GM12801 (cell line): Measurements from ENCODE around the gene IL4I1.

ENCODE experiments used
- TF ChIP-seq, protein P1 (sequence below): IDR thresholded peaks from one replicate; pipeline ENCODE4 v1.5.1; 2011; ENCODE audit warnings: control low read depth; ENCODE audit not compliant: insufficient read length; ENCODE audit errors: extremely low read depth

The IL4I1 gene

DNA sequence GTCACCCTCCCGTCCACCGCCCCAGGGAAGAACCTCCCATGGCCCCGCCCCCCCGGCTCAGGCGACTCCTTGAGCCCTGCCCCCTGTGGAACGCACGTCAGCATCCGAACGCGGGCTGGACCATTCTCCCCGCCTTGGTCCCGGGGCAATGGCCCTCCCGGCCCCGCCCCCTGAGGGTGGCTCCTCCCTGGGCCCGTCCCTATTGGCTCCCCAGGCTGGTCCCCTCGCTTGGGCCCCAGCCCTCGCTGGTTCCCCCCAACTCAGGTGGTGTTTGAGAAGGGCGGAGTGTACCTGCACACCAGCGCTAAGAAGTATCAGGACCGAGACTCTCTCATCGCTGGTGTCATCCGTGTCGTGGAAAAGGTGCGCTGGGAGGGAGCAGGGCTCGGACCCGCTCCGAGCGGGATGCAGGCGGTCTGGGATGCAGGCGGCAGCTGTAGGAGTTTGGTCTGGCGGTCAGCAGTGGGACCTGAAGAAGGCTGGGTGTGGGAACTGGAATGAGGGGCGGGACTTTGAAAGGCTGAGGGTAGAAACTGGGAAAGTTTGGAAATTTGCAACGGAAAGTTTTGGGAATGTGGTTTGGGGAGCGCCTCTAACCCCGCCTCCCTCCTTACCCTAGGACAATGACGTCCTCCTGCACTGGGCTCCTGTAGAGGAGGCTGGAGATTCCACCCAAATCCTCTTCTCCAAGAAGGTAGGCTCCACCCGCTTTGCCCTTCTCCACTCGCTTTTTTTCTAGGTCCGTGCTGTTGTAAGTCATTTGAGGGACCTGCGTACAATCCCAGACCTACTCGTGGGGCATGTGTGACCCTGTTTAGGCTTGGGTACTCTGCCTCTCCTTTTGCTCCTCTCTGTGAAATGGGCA, 18.6 kb downstream of the IL4I1 start:
- TF ChIP-seq, protein P1, sequence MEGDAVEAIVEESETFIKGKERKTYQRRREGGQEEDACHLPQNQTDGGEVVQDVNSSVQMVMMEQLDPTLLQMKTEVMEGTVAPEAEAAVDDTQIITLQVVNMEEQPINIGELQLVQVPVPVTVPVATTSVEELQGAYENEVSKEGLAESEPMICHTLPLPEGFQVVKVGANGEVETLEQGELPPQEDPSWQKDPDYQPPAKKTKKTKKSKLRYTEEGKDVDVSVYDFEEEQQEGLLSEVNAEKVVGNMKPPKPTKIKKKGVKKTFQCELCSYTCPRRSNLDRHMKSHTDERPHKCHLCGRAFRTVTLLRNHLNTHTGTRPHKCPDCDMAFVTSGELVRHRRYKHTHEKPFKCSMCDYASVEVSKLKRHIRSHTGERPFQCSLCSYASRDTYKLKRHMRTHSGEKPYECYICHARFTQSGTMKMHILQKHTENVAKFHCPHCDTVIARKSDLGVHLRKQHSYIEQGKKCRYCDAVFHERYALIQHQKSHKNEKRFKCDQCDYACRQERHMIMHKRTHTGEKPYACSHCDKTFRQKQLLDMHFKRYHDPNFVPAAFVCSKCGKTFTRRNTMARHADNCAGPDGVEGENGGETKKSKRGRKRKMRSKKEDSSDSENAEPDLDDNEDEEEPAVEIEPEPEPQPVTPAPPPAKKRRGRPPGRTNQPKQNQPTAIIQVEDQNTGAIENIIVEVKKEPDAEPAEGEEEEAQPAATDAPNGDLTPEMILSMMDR, result no peak

DNA sequence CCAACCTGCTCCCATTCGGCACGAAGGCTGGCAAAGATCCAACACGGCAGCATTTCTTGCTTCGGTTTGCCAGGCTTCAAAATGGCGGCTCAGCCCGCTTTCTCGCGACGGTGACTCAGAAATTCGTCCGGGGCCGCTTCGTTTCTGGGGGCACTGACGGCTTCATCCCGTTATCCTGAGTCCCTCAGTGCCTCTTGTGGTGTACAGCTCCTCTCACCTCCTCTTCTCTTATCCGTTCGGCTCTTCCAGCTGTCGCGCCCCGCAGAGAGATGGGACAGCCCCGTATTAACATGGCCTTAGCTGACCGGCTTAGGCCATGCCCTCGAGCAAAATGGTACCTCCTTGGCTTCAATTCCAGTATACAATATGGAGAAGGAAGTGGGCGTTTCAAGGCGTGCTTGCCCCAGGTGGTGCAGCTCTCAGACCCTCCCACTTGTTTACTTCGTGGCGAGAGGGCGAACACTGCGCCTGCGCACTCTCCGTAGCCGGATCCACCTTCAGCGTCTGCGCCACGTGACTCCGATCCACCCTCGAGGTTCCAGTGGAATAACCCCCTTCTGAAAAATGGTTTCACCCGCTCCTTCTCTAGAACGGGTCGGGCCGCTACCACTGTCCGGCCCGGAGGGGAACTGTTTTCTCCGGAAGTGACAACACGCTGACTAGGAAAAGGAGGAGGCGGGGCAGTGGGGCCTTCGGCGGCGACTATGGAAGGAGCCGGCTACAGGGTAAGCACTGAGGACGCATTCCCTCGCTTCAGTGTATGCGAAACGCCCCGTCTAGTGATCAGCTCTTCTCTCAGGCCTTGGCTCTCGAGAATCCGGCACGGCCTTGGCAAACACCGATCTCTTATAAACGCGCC, 19.4 kb downstream of the IL4I1 start, which contains the start of the genes AKT1S1 and TBC1D17:
Gene AKT1S1, minus strand, starts transcription at position 336 of the 859 bp plus-strand sequence. CDS start 4,060 bp downstream, outside the sequence.
Gene TBC1D17, plus strand, starts transcription at position 683 of the 859 bp plus-strand sequence. Its CDS starts 22 bp downstream, at position 705.
- TF ChIP-seq, protein P1, result no peak

DNA sequence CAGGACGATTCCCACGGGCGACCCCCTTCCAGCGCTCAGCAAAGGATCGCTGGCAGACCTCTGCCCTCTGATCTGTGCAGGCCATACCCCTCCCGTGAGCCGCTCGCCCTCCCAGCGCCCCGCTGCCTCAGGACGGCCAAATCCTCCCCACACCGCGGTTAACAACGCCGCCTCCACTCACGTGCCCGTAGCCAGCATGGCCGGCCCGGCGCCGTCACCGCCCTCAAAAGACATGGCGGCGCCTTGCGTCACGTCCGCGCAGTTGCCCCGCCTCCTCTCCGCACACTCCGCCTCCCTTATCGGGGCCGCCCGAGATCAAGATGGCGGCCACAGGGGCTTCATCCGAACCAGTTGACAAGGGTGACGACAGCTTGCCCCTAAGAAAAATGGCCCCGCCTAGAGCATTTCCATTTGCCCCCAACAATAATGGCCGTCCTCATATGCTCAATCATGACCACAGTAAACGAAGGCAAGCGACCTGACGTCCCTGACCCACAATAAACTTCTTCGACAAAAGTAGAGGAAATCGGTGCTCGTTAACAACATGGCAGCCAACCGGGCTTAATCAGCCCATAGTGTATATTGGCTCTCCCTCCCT, 20.2 kb downstream of the IL4I1 start:
- TF ChIP-seq, protein P1, result no peak

DNA sequence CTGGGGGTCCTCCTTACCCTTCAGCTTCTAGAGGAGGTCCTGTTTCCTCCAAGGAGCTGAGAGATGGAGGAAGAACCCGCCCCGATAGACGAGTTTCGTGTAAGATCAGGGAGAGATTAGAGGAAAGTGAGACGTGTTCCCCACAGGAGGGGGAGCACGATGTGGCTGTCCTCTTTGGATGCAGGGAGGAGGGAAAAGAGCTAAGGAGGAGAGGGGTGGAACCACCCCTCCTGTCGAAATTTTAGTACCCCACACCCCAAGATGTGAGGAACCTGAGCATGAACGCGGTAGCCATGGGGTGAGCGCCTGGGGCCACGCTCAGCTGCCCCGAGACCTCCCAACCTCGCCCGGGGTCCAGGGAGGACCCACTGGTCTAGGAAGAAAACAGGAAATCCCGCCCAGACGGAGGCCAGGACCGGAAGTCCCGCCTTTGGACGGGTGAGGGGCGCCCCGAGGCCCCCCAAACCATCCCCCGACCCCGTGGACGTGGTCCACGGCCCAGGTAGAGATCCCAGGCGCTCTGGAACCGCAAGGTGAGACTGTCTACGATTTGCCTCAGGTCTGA, 20.7 kb downstream of the IL4I1 start:
- TF ChIP-seq, protein P1, result no peak

DNA sequence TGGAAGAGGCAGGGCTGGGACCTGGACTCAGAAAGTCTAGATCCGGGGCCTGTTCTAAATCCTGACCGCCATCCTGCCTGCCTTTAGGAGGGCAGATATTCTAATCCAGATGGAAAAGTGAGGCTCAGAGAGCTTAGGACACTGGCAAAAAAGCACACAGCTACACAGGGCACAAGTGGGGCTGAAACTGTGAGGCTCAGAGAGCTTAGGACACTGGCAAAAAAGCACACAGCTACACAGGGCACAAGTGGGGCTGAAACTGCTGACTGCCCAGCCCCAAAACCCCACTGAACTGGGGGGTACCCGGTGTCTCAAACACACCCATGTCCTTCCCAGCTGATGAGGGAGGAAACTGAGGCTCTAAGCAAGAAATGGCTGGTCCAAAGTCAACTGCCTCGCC, 21.5 kb downstream of the IL4I1 start:
- TF ChIP-seq, protein P1, result no peak

DNA sequence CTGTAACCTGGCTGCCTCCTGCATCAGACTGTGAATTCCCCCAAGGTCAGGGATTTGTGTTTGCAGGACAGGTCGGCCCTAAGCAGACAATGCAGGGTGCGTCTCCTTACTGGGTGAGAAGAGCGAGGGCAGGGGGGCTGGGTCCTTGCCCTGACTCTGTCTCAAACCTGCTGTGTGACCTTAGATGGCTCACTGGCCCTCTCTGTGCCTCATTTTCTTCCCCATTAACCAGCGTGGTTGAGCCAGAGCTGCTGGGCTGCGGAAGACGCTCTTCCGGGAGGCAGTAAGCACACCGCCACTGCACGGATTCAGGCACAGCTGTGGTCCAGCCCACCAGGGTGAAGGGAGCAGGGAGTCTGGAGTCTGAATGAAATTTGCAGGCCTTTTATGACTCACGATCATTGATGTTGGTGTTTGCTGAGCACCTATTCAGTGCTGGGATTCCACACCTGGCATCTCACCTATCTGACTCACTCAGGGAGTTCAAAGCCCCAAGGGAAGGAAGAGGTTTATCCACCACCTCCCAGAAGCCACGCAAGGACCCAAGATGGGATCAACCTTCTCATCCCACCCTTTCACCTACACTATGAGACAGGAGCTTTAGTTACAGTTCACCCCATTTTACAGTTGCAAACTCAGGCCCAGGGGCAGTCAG, 22.1 kb downstream of the IL4I1 start:
- TF ChIP-seq, protein P1, result no peak
